Activated T-helper 17 cell treated with anti-CD3 and anti-CD28 coated beads, Interleukin-2, amount 50 U/mL, for 72 hours (primary cell): Measurements from ENCODE around the gene FAM229A. TPM values are rescaled to one million over a fixed set of nuclear protein-coding genes. Genes with fewer than 3 reads are reported as not detected.

Experiments used
- ATAC-seq: fragments of 150-1000 bp; cut with Tn5 transposase; replicated peaks from 2 replicates; pipeline ENCODE4 v1.10.0; 2021; ENCODE audit warnings: mild to moderate bottlenecking, moderate library complexity
- H3K27ac Mint-ChIP-seq: one replicate; pipeline ENCODE4 v1.8.0; 2022; ENCODE audit warnings: mixed read lengths
- H3K27me3 Mint-ChIP-seq: one replicate; pipeline ENCODE4 v1.8.0; 2022; ENCODE audit warnings: mixed read lengths
- H3K36me3 Mint-ChIP-seq: one replicate; pipeline ENCODE4 v1.8.0; 2022; ENCODE audit warnings: low read depth, mild to moderate bottlenecking, mixed read lengths
- H3K4me1 Mint-ChIP-seq: one replicate; pipeline ENCODE4 v1.8.0; 2022; ENCODE audit warnings: mixed read lengths
- H3K4me3 Mint-ChIP-seq: one replicate; pipeline ENCODE4 v1.8.0; 2022; ENCODE audit warnings: mild to moderate bottlenecking, mixed read lengths
- H3K9me3 Mint-ChIP-seq: one replicate; pipeline ENCODE4 v1.8.0; 2022; ENCODE audit warnings: mixed read lengths
- total RNA-seq, 2 donors: library from RNA; stranded (reverse); gene quantifications; one replicate each; pipeline ENCODE4 v1.2.3, GENCODE V29; 2022

FAM229A gene
- total RNA-seq, 2 donors from 2014 or later: 7.7 to 21.6 TPM

GRCh38 chr1:32392325-32392724 lies 30.0 kb upstream of the FAM229A start:
- H3K27ac Mint-ChIP-seq: no peak overlapping the region
- H3K4me3 Mint-ChIP-seq: peak overlapping the region; percentile 91
- no peaks in the 10 kb centered on the region for H3K27me3 Mint-ChIP-seq
- H3K4me1 Mint-ChIP-seq: peaks cover 13% of the 10 kb centered on the region
- no peaks in the 10 kb centered on the region for H3K9me3 Mint-ChIP-seq
- ATAC-seq: no peak
- H3K36me3 Mint-ChIP-seq: peaks cover 12% of the 10 kb centered on the region

GRCh38 chr1:32390904-32391870 lies 28.9 kb upstream of the FAM229A start:
- no peak for ATAC-seq
- no peaks in the 10 kb centered on the region for H3K27me3 Mint-ChIP-seq
- H3K27ac Mint-ChIP-seq: no peak overlapping the region
- H3K36me3 Mint-ChIP-seq: peaks cover 12% of the 10 kb centered on the region
- no peak overlapping the region for H3K4me3 Mint-ChIP-seq
- H3K9me3 Mint-ChIP-seq: no peaks in the 10 kb centered on the region
- peaks cover 13% of the 10 kb centered on the region for H3K4me1 Mint-ChIP-seq

GRCh38 chr1:32388641-32389040 lies 26.4 kb upstream of the FAM229A start:
- no peak for ATAC-seq
- Mint-ChIP-seq H3K9me3 (no peaks in the 10 kb centered on the region), H3K27ac (no peak overlapping the region), H3K4me1 (peaks cover 5% of the 10 kb centered on the region), H3K4me3 (no peak overlapping the region), H3K27me3 (no peaks in the 10 kb centered on the region), H3K36me3 (peaks cover 6% of the 10 kb centered on the region)

- no peaks in the 10 kb centered on the region for H3K36me3 Mint-ChIP-seq
- no peak for ATAC-seq
- H3K27ac Mint-ChIP-seq: no peak overlapping the region
- H3K9me3 Mint-ChIP-seq: no peaks in the 10 kb centered on the region
- no peak overlapping the region for H3K4me3 Mint-ChIP-seq
- H3K27me3 Mint-ChIP-seq: no peaks in the 10 kb centered on the region
- no peaks in the 10 kb centered on the region for H3K4me1 Mint-ChIP-seq
Observed at GRCh38 chr1:32386676-32387392, 24.5 kb upstream of the FAM229A start.

- Mint-ChIP-seq H3K27me3 (no peaks in the 10 kb centered on the region), H3K4me3 (no peak overlapping the region), H3K36me3 (peaks cover 62% of the 10 kb centered on the region), H3K27ac (peak overlapping the region; percentile 0), H3K4me1 (no peaks in the 10 kb centered on the region), H3K9me3 (no peaks in the 10 kb centered on the region)
- no peak for ATAC-seq
Observed at GRCh38 chr1:32380057-32380456, 17.8 kb upstream of the FAM229A start.

- Mint-ChIP-seq H3K36me3 (peaks cover 86% of the 10 kb centered on the region), H3K27me3 (no peaks in the 10 kb centered on the region), H3K9me3 (no peaks in the 10 kb centered on the region), H3K4me1 (peaks cover 6% of the 10 kb centered on the region), H3K4me3 (no peak overlapping the region), H3K27ac (no peak overlapping the region)
- ATAC-seq: no peak
Observed at GRCh38 chr1:32377541-32378220, 15.4 kb upstream of the FAM229A start.

- no peak overlapping the region for H3K27ac Mint-ChIP-seq
- peaks cover 99% of the 10 kb centered on the region for H3K36me3 Mint-ChIP-seq
- peaks cover 13% of the 10 kb centered on the region for H3K4me1 Mint-ChIP-seq
- no peaks in the 10 kb centered on the region for H3K27me3 Mint-ChIP-seq
- H3K4me3 Mint-ChIP-seq: no peak overlapping the region
- ATAC-seq: no peak
- H3K9me3 Mint-ChIP-seq: no peaks in the 10 kb centered on the region
Observed at GRCh38 chr1:32376199-32376598, 13.9 kb upstream of the FAM229A start.

- Mint-ChIP-seq H3K9me3 (no peaks in the 10 kb centered on the region), H3K36me3 (peaks cover 86% of the 10 kb centered on the region), H3K27me3 (no peaks in the 10 kb centered on the region), H3K4me3 (no peak overlapping the region), H3K4me1 (peaks cover 13% of the 10 kb centered on the region), H3K27ac (peak overlapping the region; percentile 9)
- no peak for ATAC-seq
Observed at GRCh38 chr1:32373996-32374592, 11.8 kb upstream of the FAM229A start.

- Mint-ChIP-seq H3K9me3 (no peaks in the 10 kb centered on the region), H3K27me3 (no peaks in the 10 kb centered on the region), H3K4me3 (no peak overlapping the region), H3K4me1 (peaks cover 13% of the 10 kb centered on the region), H3K36me3 (peaks cover 84% of the 10 kb centered on the region), H3K27ac (peak overlapping the region; percentile 9)
- ATAC-seq: peak; percentile 90
Observed at GRCh38 chr1:32372149-32372756, 10.0 kb upstream of the FAM229A start.

GRCh38 chr1:32367912-32368635 lies 5.8 kb upstream of the FAM229A start:
- Mint-ChIP-seq H3K36me3 (peaks cover 72% of the 10 kb centered on the region), H3K27me3 (no peaks in the 10 kb centered on the region), H3K4me1 (peaks cover 11% of the 10 kb centered on the region), H3K4me3 (no peak overlapping the region), H3K9me3 (no peaks in the 10 kb centered on the region), H3K27ac (no peak overlapping the region)
- no peak for ATAC-seq

- H3K27ac Mint-ChIP-seq: peak overlapping the region; percentile 66
- peaks cover 4% of the 10 kb centered on the region for H3K27me3 Mint-ChIP-seq
- H3K9me3 Mint-ChIP-seq: no peaks in the 10 kb centered on the region
- no peak for ATAC-seq
- peaks cover 71% of the 10 kb centered on the region for H3K36me3 Mint-ChIP-seq
- no peak overlapping the region for H3K4me3 Mint-ChIP-seq
- H3K4me1 Mint-ChIP-seq: peaks cover 12% of the 10 kb centered on the region
Observed at GRCh38 chr1:32365445-32365844, 3.2 kb upstream of the FAM229A start.

- no peak for ATAC-seq
- H3K27ac Mint-ChIP-seq: no peak overlapping the region
- H3K27me3 Mint-ChIP-seq: peaks cover 4% of the 10 kb centered on the region
- no peaks in the 10 kb centered on the region for H3K9me3 Mint-ChIP-seq
- H3K4me1 Mint-ChIP-seq: peaks cover 12% of the 10 kb centered on the region
- H3K4me3 Mint-ChIP-seq: no peak overlapping the region
- peaks cover 71% of the 10 kb centered on the region for H3K36me3 Mint-ChIP-seq
Observed at GRCh38 chr1:32364836-32365235, 2.6 kb upstream of the FAM229A start.

GRCh38 chr1:32363713-32364112 lies 1.4 kb upstream of the FAM229A start:
- Mint-ChIP-seq H3K36me3 (peaks cover 59% of the 10 kb centered on the region), H3K27ac (no peak overlapping the region), H3K4me3 (no peak overlapping the region), H3K9me3 (no peaks in the 10 kb centered on the region), H3K27me3 (peaks cover 4% of the 10 kb centered on the region), H3K4me1 (peaks cover 12% of the 10 kb centered on the region)
- no peak for ATAC-seq
